ENCODE measurements around the gene CENPS.

DNA sequence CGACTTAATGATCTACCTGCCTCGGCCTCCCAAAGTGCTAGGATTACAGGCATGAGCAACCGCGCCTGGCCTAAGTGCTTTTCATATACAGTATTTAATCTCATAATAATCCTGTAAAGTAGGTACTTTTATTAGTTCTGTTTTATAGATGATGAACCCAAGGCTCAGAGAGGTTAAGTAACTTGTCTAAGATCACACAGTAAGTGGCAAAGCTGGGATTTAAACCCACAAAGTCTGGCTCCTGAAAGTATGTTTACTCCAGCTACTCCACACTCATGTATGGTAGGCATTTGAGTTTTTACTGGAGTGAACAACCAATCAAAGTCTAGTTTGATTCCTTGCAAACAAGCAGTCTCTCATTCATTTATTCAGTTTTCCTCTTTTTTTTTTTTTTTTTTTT is 39.8 kb downstream of the CENPS start:
- TF ChIP-seq CTCF (conservative IDR thresholded peaks at IDR 0.05) = no peak
- no peak for TF ChIP-seq ZFX (IDR thresholded peaks at IDR 0.05)
